ENCODE measurements around the gene BCAP31. TPM values are rescaled to one million over a fixed set of nuclear protein-coding genes. Genes with fewer than 3 reads are reported as not detected.

Gene BCAP31
- total and polyA plus RNA-seq, 12 donors, result 121 to 343 (median 271) TPM

DNA sequence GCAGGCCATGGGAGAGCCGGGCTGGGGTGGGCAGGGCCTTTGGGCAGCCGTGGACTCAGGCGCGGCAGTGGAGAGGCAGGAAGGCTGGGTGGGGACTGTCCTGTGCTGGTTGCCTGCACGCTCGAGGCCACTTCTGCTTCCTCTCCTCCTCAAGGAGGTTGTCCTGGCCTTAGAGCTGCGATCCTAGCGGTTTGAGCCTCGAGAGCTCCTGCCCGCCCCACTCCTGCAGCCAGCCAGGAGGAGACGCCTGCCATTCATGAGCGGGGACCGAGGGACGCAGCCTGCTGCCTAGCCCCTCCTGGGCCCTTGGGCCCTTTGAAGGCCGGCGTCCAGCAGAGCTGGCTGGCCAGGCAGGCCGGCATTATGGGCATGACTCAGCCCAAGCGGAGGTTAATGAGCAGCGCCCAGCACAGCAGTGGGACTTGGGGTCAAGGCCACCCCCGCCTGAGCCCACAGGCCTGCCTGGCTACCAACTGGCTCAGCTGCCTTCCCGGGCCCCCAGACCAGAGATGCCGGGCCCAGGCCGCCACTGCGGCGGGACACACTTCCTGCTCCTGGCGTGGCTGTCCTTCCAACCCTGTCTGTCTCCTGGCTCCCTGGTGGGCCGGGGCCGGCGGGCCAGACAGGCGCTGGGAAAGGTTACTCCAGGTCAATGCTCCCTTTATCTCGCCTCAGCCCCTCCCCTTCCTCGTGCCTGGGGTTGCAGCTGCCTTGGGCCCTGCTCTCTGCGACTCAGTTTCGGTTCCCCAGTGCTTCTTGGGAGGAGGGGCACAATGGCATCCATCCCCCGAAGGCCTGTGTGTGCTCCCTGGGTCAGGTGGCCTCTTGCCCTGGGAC, 2.3 kb upstream of the BCAP31 start:
- TF ChIP-seq, protein P1, sequence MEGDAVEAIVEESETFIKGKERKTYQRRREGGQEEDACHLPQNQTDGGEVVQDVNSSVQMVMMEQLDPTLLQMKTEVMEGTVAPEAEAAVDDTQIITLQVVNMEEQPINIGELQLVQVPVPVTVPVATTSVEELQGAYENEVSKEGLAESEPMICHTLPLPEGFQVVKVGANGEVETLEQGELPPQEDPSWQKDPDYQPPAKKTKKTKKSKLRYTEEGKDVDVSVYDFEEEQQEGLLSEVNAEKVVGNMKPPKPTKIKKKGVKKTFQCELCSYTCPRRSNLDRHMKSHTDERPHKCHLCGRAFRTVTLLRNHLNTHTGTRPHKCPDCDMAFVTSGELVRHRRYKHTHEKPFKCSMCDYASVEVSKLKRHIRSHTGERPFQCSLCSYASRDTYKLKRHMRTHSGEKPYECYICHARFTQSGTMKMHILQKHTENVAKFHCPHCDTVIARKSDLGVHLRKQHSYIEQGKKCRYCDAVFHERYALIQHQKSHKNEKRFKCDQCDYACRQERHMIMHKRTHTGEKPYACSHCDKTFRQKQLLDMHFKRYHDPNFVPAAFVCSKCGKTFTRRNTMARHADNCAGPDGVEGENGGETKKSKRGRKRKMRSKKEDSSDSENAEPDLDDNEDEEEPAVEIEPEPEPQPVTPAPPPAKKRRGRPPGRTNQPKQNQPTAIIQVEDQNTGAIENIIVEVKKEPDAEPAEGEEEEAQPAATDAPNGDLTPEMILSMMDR (IDR thresholded peaks at IDR 0.05), result no peak
- peak in 1 of 2 donors; percentile 57 for TF ChIP-seq POLR2A (IDR thresholded peaks at IDR 0.05)
- H3K27me3 ChIP-seq, result no peaks in the 10 kb centered on the region
- DNase-seq, result peak; percentile 64 to 90 (median 87)
- no peaks in the 10 kb centered on the region for H3K9me3 ChIP-seq (replicated peaks in 1 of 3)
- H3K4me1 ChIP-seq (replicated peaks in 1 of 2), result peaks cover 37 to 39% of the 10 kb centered on the region in 2 donors
- WGBS, 4 donors, result 3 to 38% (median 34%) methylated on average over 9 to 35 of the region's 35 CpGs; no CpG with 5 or more reads in 1 of the 4 donors
- peak overlapping the region in 1 of 4 donors; percentile 74 for H3K4me3 ChIP-seq
- H3K27ac ChIP-seq, result peak overlapping the region; percentile 54 to 96 (median 86)
- H3K36me3 ChIP-seq (replicated peaks in 1 of 2), result no peaks in the 10 kb centered on the region
- intact Hi-C loops (cut with DNase I), result no loop called here

DNA sequence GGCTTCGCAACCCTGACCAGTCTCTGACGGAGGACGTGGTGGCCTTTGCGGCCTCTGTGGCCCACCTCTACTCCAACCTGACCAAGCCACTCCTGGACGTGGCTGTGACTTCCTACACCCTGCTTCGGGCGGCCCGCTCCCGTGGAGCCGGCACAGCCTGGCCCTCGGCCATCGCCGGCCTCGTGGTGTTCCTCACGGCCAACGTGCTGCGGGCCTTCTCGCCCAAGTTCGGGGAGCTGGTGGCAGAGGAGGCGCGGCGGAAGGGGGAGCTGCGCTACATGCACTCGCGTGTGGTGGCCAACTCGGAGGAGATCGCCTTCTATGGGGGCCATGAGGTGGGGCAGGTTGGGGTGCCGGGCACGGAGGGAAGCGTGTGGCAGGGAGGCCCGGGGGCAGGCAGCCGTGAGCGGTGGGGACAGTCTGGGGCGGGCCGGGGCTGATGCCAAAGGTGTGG, 1.7 kb upstream of the BCAP31 start:
- H3K9me3 ChIP-seq (replicated peaks in 1 of 3), result no peaks in the 10 kb centered on the region
- intact Hi-C loops (cut with DNase I), result no loop called here
- WGBS, 4 donors, result 34 to 80% (median 69%) methylated on average over 1 to 35 of the region's 35 CpGs; no CpG with 5 or more reads in 1 of the 4 donors
- peaks cover 0 to 2% of the 10 kb centered on the region in 2 donors for H3K36me3 ChIP-seq (replicated peaks in 1 of 2)
- peak overlapping the region in 1 of 4 donors; percentile 74 for H3K4me3 ChIP-seq
- TF ChIP-seq, protein P1 (IDR thresholded peaks at IDR 0.05), result no peak
- TF ChIP-seq POLR2A (IDR thresholded peaks at IDR 0.05), result no peak
- DNase-seq, result peak in 4 of 7 donors; percentile 47 to 58 (median 50)
- H3K4me1 ChIP-seq (replicated peaks in 1 of 2), result peaks cover 37 to 39% of the 10 kb centered on the region in 2 donors
- peak overlapping the region; percentile 54 to 96 (median 86) for H3K27ac ChIP-seq
- H3K27me3 ChIP-seq, result no peaks in the 10 kb centered on the region

DNA sequence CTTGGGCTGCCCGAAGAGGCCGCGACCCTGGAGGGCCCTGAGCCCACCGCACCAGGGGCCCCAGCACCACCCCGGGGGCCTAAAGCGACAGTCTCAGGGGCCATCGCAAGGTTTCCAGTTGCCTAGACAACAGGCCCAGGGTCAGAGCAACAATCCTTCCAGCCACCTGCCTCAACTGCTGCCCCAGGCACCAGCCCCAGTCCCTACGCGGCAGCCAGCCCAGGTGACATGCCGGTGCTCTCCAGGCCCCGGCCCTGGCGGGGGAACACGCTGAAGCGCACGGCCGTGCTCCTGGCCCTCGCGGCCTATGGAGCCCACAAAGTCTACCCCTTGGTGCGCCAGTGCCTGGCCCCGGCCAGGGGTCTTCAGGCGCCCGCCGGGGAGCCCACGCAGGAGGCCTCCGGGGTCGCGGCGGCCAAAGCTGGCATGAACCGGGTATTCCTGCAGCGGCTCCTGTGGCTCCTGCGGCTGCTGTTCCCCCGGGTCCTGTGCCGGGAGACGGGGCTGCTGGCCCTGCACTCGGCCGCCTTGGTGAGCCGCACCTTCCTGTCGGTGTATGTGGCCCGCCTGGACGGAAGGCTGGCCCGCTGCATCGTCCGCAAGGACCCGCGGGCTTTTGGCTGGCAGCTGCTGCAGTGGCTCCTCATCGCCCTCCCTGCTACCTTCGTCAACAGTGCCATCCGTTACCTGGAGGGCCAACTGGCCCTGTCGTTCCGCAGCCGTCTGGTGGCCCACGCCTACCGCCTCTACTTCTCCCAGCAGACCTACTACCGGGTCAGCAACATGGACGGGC, 1.0 kb upstream of the BCAP31 start:
- DNase-seq, result peak in 4 of 7 donors; percentile 20 to 53 (median 40)
- Histone ChIP-seq H3K27me3 (no peaks in the 10 kb centered on the region), H3K4me3 (peak overlapping the region in 2 of 4 donors; percentile 9 to 74), H3K4me1 (replicated peaks in 1 of 2) (peaks cover 37 to 39% of the 10 kb centered on the region in 2 donors), H3K9me3 (replicated peaks in 1 of 3) (no peaks in the 10 kb centered on the region), H3K36me3 (replicated peaks in 1 of 2) (peaks cover 0 to 9% of the 10 kb centered on the region in 2 donors), H3K27ac (peak overlapping the region; percentile 54 to 96 (median 86))
- WGBS, 4 donors, result 42 to 62% (median 47%) methylated on average over 16 to 55 of the region's 55 CpGs; no CpG with 5 or more reads in 1 of the 4 donors
- intact Hi-C loops (cut with DNase I), result no loop called here
- TF ChIP-seq, protein P1 (IDR thresholded peaks at IDR 0.05), result no peak
- no peak for TF ChIP-seq POLR2A (IDR thresholded peaks at IDR 0.05)

Data from adrenal gland (tissue), 12 donors.